Glomerular visceral epithelial cell (primary cell): ENCODE measurements around the gene CD52.
"Not testable (repeated sequence)": the region's sequence is repeated elsewhere in the genome, so short reads cannot be mapped to it uniquely, and the experiment has no call there.

Experiments used
- DNase-seq: peaks from one replicate; pipeline ENCODE4 v3.0.0-alpha.2; 2016; ENCODE audit errors: extremely low spot score

Gene CD52

DNA sequence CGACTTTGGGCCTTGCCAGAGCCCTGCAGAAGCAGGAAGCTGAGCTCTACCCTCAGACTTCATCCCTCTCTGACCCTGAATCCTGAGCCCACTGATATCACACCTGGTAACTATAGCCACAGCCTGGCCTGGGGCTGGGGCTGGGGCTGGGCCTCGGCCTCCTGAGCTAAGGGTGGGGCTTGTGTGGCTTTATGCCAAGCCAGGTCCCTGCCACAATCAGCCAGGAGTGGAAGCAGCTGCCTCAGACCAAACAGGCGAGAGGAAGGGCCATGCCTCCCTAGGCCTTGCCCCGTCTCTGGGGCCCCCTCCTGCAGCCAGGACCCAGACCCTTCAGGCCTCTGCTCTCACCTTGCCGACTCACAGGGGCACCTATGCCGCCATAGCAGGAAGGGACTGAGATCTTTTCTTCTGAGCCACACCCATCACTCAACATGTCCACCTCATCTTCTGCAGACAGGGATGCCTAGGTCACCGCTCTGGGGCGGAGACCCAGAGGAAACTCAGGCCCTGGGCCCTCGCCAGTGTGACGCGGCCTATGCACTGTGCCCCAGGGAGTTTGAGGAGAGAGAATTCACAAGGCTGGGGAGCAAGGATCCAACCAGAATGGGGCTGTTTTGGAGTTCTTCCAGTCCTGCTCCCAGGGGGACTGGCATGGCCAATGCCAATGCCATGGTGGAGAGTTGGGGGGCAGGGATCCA is 17.0 kb upstream of the CD52 start:
- no peak for DNase-seq

DNA sequence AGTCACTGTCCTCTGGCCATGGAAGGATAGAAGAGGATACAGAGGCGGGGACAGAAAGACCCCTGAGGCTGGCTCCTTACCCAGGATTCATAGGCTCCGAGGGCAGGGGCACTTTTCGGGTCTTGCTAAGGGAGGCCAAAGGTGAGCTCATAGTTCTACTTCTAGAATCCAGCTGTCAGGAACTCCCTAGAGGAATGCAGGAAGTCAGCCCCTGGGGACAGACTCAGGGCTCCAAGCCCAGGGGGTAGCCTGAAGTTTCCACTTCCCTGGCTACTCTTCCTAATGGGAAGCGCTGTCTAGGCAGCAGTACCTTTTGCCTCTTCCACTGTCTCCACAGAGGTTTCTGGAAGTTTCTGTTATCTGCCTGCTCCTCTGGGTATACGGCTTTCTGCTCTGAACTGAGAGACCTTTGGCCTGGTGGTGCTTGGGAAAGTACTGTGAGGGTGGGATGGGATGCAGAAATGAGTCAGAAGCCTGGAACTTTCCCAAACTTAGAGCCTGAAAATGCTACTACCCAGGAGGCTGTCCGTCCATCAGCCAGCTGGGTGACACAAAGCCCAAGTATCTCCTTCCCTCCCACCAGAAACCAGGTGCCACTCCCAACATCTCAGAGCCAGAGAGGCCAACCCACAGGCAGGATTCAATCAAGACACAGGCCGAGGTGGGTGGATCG is 14.9 kb upstream of the CD52 start:
- DNase-seq: peak; percentile 72

GRCh38 chr1:26305667-26306289 is 12.0 kb upstream of the CD52 start:
- no peak for DNase-seq

GRCh38 chr1:26306290-26307229 is 11.2 kb upstream of the CD52 start, which contains the start of gene UBXN11:
Gene UBXN11, minus strand, starts transcription at chr1:26306636. Its CDS starts 3,753 bp downstream, at chr1:26302883.
- peak; percentile 96 for DNase-seq

- no peak for DNase-seq
These were observed 10.4 kb upstream of the CD52 start for GRCh38 chr1:26307363-26307781.

- not testable (repeated sequence) for DNase-seq
These were observed 9.5 kb upstream of the CD52 start for GRCh38 chr1:26307966-26308899.

DNA sequence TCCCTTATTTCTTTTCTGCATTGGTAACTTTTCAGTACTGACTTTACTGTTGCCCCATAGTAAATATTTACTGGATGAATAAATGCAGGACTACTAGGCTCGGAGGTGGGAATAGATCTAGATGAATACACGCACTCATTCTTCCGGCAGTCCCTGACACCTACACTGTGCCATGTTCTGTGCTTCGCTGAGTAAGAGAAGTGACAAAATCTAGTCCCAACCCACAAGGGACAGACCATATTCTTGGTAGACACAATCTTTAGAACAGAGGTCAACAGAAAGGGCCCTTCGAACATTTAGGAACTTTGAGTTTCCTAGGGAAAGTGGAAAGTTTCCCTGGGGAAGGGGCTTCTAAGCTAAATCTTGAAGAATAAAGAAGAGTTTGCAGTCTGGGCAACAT is 3.3 kb upstream of the CD52 start:
- DNase-seq: no peak

DNA sequence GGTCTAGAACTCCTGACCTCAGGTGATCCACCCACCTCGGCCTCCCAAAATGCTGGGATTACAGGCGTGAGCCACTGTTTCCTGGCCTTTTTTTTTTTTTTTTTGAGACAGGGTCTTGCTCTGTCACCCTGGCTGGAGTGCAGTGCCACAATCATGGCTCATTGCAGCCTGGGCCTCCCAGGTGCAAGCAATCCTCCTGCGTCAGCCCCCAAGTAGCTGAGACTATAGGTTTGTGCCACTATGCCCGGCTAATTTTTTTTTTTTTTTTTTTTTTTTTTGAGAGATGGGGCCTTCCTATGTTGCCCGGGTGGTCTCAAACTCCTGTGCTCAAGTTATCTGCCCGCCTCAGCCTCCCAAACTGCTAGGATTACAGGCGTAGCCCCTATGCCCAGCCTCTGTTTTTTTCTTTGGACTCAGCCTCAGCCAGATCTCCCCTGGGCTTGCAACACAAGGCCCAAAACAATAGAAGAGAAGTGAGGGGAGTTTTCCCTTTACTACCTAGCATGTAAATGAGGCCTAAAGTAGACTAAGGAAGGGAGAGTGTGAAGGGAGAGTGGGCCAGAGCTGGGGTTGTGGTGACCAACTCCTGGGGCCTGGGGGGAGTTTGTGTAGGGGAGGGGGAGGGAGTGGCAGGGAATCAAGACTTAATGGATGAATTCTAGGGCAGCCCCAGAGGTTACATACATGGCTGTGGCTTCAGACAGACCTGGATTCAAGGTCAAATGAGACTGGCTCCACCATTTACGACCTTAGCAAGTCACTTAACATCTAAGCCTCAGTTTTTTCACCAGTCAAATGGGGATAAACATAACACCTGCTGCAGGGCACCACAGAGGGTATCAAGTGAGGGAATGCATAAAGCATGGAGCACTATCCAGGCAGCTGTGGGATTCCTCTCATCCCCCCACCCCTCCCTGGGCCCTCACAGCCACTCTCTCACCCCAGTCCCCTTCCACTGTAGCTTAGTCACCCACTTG is 1.6 kb upstream of the CD52 start:
- DNase-seq: no peak

DNA sequence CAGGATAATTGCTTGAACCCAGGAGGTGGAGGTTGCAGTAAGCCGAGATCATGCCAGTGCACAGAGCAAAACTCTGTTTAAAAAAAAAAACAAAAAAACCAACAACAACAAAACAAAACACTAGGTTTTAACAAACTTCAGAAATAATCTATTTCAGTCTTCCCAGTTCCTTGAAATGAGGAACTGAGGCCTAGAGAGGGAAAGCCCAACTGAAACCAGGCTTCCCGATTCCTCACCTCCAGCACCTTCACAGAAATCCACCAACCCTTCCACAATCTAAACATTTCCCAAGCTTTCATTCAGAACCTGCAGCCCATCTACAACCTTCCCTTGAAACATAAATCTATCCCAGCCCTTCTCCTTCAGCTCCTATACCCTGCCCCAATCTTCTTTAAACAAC is 612 bp upstream of the CD52 start:
- DNase-seq: no peak

DNA sequence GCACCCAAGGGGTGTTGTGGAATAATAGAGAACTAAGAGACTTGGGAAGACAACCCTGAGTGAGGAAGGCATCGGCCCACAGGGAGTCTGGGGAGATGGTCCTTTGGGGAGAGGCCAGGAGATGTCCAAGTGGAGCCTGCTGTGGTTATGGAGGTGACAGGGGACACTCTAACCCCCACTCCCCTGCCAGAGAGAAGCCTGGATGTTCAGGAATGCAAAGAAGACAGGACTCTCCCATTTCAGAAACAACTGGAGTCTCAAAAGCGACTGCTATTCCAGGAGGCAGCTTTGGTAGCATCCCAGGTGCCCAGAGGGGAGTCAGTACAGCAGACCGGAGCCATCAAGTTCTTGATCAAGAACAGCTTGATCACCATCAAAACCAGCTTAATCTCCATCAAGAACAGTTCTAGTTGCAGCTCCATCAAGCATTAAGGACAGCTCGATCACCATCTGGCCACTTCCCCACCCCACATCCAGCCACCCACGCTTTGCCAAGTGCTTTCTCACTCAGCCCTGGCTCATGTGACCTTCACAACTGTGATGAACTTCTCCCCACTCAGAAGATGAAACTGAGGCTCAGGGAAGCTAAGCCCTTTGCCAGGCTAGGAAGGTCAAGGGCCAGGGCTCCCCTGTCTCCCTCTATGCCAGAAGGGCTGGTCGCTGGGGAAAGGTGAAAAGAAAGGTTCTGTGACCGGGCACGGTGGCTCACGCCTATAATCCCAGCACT is 743 bp downstream of the CD52 start:
- no peak for DNase-seq

- DNase-seq: no peak
These were observed 3.1 kb downstream of the CD52 start for GRCh38 chr1:26320896-26321295.

DNA sequence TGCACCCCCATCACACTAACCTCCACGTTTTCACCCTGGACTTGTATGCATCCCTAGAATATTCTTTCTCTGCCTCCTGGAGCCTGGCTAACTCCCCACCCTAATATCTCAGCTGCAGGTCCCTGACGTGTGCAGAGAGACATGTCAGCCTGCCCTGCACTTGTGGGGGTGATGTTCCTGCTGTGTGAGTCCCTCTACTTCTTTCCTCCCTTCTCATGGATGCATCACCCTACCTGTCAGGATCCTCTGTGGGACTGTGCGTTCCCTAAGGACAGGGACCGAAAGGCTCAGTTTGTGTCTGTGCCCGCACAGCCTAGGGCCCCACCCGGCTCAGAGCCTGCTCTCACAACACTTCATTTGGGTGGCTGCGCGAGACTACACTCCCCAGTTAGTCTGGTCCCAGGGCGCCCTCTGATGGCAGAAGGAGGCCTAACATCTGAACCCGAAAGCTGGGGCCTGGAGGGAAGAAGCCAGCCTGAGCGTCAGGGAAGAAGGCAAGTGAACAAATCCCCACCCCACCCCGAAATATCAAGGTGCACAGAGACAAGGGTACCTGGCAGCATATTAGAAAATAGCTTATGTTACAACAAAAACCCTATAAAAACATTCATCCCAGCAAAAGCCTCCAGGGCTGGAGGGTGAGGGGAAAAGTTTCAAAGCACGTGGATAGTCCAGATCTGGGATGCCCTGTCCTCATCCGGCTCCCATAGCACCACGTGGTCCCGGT is 3.7 kb downstream of the CD52 start:
- DNase-seq: peak; percentile 83

- no peak for DNase-seq
These were observed 4.2 kb downstream of the CD52 start for GRCh38 chr1:26322042-26322331.

DNA sequence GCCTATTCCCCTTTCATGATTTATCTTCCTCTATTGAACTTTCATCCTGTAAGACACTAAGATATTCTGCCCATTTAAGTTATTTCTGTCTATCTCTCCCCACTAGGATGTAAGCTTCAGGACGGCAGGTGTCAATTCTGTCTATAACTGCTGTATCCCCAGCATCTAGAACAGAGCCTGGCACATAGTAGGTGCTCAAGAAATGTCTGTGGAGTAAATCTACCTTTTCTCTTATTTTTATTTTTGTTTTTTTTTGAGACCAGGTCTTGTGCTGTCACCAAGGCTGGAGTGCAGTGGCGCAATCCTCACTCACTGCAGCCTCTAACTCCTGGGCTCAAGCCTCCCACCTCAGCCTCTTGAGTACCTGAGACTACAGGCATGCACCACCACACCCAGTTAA is 5.6 kb downstream of the CD52 start:
- DNase-seq: no peak

GRCh38 chr1:26324550-26324949 is 6.8 kb downstream of the CD52 start:
- DNase-seq: no peak

DNA sequence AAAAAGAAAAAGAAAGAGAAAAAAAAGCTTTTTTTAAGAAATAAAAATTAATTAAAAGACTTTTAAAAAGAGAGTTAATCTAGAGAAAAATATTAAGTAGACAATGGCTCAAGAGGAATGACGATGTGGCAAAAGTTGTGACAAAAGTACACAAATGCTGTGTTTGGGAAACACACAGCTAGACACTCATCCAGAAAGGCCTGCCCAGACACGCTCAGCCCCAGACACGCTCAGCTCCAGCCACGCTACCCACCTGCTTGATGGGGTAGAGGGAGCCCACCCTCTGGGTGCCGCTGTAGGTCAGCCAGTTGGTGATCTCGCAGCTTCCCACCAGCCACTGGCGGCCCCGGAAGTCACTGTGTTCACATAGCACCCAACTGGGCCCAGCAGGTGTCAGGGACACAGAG is 10.2 kb downstream of the CD52 start:
- no peak for DNase-seq

DNA sequence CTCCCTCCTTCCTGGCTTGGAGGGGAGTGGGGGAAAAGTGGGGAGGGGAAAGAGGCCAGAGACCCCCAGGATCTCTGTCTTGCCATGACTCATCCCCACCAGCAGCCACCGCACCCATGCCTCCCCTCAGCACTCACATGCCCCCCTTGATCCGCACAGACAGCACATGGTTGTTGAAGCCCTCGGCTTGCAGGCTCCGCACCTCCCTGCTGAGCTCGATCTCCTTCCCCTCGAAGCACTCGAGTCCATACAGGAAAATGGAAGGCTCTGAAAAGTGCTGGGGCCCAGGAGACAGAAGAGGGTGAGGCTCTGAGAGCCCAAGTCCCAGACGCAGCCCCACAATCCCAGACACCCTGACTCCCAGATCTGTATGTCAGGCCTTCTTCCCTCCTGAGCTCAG is 10.8 kb downstream of the CD52 start:
- DNase-seq: no peak

- not testable (repeated sequence) for DNase-seq
These were observed 11.6 kb downstream of the CD52 start for GRCh38 chr1:26329380-26329779.
